ENCODE measurements around the gene APOBR. TPM values are rescaled to one million over a fixed set of nuclear protein-coding genes. Genes with fewer than 3 reads are reported as not detected.
A peak's percentile ranks its signal among the peaks of the same experiment; 100 is the strongest.
"Not testable (repeated sequence)": the region's sequence is repeated elsewhere in the genome, so short reads cannot be mapped to it uniquely, and the experiment has no call there.

Gene APOBR, protein sequence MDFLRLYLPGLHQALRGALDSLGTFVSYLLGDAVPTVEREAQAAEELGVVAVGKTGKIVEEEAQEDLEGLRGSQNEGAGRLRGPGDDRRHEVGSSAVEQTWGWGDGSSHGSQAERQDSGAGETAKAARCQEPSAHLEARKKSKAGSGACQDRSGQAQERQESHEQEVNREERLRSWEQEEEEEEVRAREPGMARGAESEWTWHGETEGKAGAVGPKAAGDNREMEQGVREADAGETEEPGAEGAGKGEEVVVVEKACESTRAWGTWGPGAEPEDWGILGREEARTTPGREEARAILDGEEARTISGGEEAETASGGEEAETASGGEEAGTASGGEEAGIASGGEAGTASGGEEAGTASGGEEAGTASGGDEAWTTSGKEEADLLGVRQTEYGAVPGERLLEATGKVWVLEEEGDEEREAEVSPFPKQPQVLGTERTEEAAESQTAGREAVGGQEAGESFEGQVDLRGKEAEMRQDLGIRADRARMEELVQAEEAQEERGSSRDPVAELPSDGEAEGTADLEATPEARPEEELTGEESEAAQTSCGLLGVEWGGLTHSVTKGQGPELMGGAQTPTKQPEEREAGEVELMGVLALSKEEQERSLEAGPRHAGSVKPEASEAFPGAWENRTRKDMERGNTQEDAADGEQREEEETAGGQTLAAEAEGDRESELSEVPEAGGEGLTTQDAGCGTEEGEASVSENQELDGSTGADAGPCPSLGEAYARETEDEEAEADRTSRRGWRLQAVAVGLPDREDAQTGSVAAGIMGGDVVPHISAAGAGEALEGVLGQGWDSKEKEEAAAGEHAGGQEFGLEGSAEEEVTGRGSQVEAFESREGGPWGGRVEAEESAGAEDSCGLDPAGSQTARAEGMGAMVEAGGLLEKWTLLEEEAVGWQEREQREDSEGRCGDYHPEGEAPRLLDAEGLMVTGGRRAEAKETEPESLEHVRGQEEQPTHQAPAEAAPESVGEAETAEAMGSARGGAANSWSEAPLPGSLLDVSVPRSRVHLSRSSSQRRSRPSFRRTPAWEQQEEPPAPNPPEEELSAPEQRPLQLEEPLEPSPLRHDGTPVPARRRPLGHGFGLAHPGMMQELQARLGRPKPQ
- total RNA-seq (2014; rRNA removed; shearing (Covaris generic)) (0.47 and 1.3 TPM in 2 replicates), total RNA-seq (2022) (2.5 and 3.4 TPM in 2 replicates), Bru-seq, nascent RNA (percentile 55 among the genes with signal in this experiment), BruChase-seq, experiment 1, labeled RNA remaining after a 6-hour chase (percentile 67 among the genes with signal in this experiment), BruChase-seq, experiment 2, labeled RNA remaining after a 2-hour chase (percentile 57 among the genes with signal in this experiment)
- long read RNA-seq, partial matches to known transcripts = 2 of 2 reads
- long read RNA-seq, other reads (novel, unspliced or antisense) = 0 of 2 reads

DNA sequence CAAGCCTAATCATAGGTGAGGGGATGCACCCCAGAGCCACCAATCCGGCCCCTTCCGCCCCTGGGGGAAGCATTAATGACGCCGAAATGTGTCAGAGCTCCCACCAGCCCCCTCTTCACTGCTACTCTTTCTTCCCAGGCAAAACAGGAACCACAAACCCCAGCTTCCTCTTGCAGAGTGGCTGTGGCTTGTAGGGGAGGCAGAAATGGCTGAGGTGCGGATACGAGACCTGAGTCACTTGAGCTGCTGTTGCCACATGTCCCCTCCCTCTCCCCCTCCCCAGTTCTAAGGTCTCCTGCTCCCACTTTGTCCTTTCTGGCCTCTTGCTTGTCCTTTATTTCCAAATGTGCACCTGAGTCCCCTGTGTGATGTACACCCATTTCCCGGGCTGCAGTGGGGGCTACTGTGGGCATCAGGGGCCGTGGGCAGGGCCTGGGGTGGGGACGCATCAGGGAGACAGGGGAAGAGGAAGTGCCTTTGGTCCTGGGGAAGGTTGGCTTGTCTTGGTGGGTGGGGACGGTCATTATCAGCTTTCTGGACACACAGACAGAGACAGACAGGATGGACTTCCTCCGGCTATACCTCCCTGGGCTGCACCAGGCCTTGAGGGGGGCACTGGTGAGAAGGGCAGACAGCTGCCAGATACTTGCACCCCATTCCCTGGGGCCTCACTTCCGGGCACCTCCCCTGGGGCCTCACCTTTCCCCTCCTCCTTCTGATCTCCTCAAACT, at the start of gene APOBR:
Gene APOBR, plus strand, starts transcription at position 523 of the 731 bp plus-strand sequence. Its CDS starts 39 bp downstream, at position 562.
- Histone ChIP-seq H3K4me2 (ENCODE audit: low read length) (peak within 1 kb of the TSS; percentile 87), H3K4me1 (ENCODE audit: insufficient read depth, low read length, poor library complexity, severe bottlenecking) (peaks cover 35% of the 10 kb centered on the region), H3K79me2 (ENCODE audit: insufficient read depth, low read depth, low read length) (peaks cover 22% of the 10 kb centered on the region; the same call in 1 of the 2 replicates), H3K9me3 (ENCODE audit: low read length) (no peaks in the 10 kb centered on the region), H3K36me3 (ENCODE audit: insufficient read depth, low read length) (peaks cover 6% of the 10 kb centered on the region; the same call in 1 of the 2 replicates), H3K27ac (ENCODE audit: low read depth, low read length, poor library complexity, severe bottlenecking) (peak within 1 kb of the TSS; percentile 74), H3K4me3 (ENCODE audit: low read depth, low read length, poor library complexity, severe bottlenecking) (peak within 1 kb of the TSS; percentile 88), H3K9me2 (ENCODE audit: insufficient read depth, low read length) (no peaks in the 10 kb centered on the region), H4K20me1 (ENCODE audit: insufficient read depth, low read length) (no peaks in the 10 kb centered on the region), H2AFZ (ENCODE audit: low read length) (peak within 1 kb of the TSS; percentile 61; the same call in 1 of the 2 replicates)
- BruUV-seq (replicated peaks) = TSS peak; percentile 66
- DNase-seq (ENCODE audit: low spot score) = peak; percentile 88
- POLR2A ChIA-PET = interaction anchor here (1.1 kb wide), 1 partner anchor 22 kb away, joined by 3 read pairs; no protein-coding TSS in a partner anchor
- CTCF ChIA-PET (ENCODE audit: unreplicated experiment) = interaction anchor here (0.6 to 0.8 kb wide), 2 partner anchors 59 to 1127 kb away, joined by 3 read pairs; partner anchors contain the start of gene SGF29
- TF ChIP-seq, protein P1, sequence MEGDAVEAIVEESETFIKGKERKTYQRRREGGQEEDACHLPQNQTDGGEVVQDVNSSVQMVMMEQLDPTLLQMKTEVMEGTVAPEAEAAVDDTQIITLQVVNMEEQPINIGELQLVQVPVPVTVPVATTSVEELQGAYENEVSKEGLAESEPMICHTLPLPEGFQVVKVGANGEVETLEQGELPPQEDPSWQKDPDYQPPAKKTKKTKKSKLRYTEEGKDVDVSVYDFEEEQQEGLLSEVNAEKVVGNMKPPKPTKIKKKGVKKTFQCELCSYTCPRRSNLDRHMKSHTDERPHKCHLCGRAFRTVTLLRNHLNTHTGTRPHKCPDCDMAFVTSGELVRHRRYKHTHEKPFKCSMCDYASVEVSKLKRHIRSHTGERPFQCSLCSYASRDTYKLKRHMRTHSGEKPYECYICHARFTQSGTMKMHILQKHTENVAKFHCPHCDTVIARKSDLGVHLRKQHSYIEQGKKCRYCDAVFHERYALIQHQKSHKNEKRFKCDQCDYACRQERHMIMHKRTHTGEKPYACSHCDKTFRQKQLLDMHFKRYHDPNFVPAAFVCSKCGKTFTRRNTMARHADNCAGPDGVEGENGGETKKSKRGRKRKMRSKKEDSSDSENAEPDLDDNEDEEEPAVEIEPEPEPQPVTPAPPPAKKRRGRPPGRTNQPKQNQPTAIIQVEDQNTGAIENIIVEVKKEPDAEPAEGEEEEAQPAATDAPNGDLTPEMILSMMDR (conservative IDR thresholded peaks at IDR 0.05; ENCODE audit: low read length) = no peak
- TF ChIP-seq EZH2phosphoT487 (IDR thresholded peaks at IDR 0.05; ENCODE audit: borderline replicate concordance, low read depth, low read length) = no peak
- intact Hi-C loops (cut with micrococcal nuclease; ENCODE audit: unreplicated experiment) = loop anchor here (5.0 kb wide), 2 partner anchors 58 to 328 kb away; partner anchors contain the start of genes ATXN2L and SGF29

DNA sequence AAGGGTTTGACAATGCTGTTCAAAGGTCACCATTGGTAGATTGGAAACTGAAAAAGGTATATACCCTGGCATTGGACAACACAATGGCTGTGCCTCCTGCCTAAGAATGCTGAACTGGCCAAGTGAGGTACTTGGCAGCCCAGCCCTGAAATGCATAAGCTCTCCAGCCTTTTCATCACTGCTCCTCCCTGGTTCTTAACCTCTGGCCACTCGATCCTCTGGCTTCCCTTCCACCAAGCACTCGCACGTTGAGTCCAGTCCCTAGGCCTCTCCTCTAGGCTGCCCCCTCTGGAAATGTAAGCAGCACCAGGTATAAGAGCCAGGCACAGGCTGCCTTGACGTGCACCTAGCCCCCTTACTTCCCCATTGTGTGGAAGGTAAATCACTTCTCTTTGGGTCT, 48.1 kb upstream of the APOBR start:
- H3K36me3 ChIP-seq (ENCODE audit: insufficient read depth, low read length); H3K4me1 ChIP-seq (ENCODE audit: insufficient read depth, low read length, poor library complexity, severe bottlenecking); H3K4me2 ChIP-seq (ENCODE audit: low read length); BruUV-seq (replicated peaks); H3K4me3 ChIP-seq (ENCODE audit: low read depth, low read length, poor library complexity, severe bottlenecking); H2AFZ ChIP-seq (ENCODE audit: low read length); H3K27ac ChIP-seq (ENCODE audit: low read depth, low read length, poor library complexity, severe bottlenecking); intact Hi-C loops (cut with micrococcal nuclease; ENCODE audit: unreplicated experiment); H3K79me2 ChIP-seq (ENCODE audit: insufficient read depth, low read depth, low read length); POLR2A ChIA-PET; CTCF ChIA-PET (ENCODE audit: unreplicated experiment); H3K9me3 ChIP-seq (ENCODE audit: low read length); H4K20me1 ChIP-seq (ENCODE audit: insufficient read depth, low read length); H3K9me2 ChIP-seq (ENCODE audit: insufficient read depth, low read length); DNase-seq (ENCODE audit: low spot score): not testable (repeated sequence)

DNA sequence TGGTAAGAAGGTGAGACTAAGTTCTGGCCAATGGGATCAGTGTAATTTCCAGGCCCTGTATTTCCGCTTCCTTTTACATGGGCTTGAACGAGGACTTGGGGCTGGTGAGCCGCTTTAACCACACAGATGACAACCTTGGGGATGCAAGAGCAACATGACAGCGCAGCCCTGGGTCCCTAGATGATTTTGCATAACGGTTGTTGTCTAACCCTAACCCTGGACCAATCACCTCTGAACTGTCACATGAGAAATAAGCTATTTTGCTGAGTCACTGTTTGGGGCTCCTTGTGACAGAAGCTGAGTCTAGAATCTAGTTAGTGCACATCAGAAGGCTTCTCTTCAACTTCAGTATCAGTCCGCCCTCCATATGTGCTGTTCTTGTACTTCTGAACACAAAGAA, 47.4 kb upstream of the APOBR start:
- H3K27ac ChIP-seq (ENCODE audit: low read depth, low read length, poor library complexity, severe bottlenecking); H2AFZ ChIP-seq (ENCODE audit: low read length); intact Hi-C loops (cut with micrococcal nuclease; ENCODE audit: unreplicated experiment); DNase-seq (ENCODE audit: low spot score); H3K4me3 ChIP-seq (ENCODE audit: low read depth, low read length, poor library complexity, severe bottlenecking); H3K9me3 ChIP-seq (ENCODE audit: low read length); H4K20me1 ChIP-seq (ENCODE audit: insufficient read depth, low read length); BruUV-seq (replicated peaks); H3K79me2 ChIP-seq (ENCODE audit: insufficient read depth, low read depth, low read length); H3K36me3 ChIP-seq (ENCODE audit: insufficient read depth, low read length); H3K4me1 ChIP-seq (ENCODE audit: insufficient read depth, low read length, poor library complexity, severe bottlenecking); H3K4me2 ChIP-seq (ENCODE audit: low read length); H3K9me2 ChIP-seq (ENCODE audit: insufficient read depth, low read length); CTCF ChIA-PET (ENCODE audit: unreplicated experiment); POLR2A ChIA-PET: not testable (repeated sequence)

Data from OCI-LY7 (cell line).